Measurements from ENCODE around the gene CCDC187.

The CCDC187 gene

GRCh38 chr9:136251264-136252115 lies 52.4 kb downstream of the CCDC187 start:
- no peak for DNase-seq

- DNase-seq, result no peak
Observed at GRCh38 chr9:136250676-136251075, 53.2 kb downstream of the CCDC187 start.

- DNase-seq, result no peak
Observed at GRCh38 chr9:136249877-136250559, 53.9 kb downstream of the CCDC187 start.

- no peak for DNase-seq
Observed at GRCh38 chr9:136248951-136249876, 54.7 kb downstream of the CCDC187 start.

- DNase-seq, result no peak
Observed at GRCh38 chr9:136247947-136248637, 55.8 kb downstream of the CCDC187 start.

GRCh38 chr9:136247551-136247916 lies 56.4 kb downstream of the CCDC187 start:
- no peak for DNase-seq

- DNase-seq, result no peak
Observed at GRCh38 chr9:136246849-136247550, 56.9 kb downstream of the CCDC187 start.

- DNase-seq, result peak; percentile 79
Observed at GRCh38 chr9:136245219-136246150, 58.4 kb downstream of the CCDC187 start, which contains the start of gene QSOX2. TSS of gene QSOX2 (minus strand) at chr9:136245812. CDS start at chr9:136245803, 9 bp downstream.

- no peak for DNase-seq
Observed at GRCh38 chr9:136244969-136245218, 59.0 kb downstream of the CCDC187 start.

- peak; percentile 14 for DNase-seq
Observed at GRCh38 chr9:136244122-136244968, 59.5 kb downstream of the CCDC187 start.

GRCh38 chr9:136243631-136244030 lies 60.3 kb downstream of the CCDC187 start:
- no peak for DNase-seq

GRCh38 chr9:136242918-136243525 lies 60.9 kb downstream of the CCDC187 start:
- DNase-seq, result no peak

- DNase-seq, result no peak
Observed at GRCh38 chr9:136242248-136242647, 61.6 kb downstream of the CCDC187 start.

GRCh38 chr9:136241542-136241941 lies 62.4 kb downstream of the CCDC187 start:
- DNase-seq, result no peak

- DNase-seq, result no peak
Observed at GRCh38 chr9:136240941-136241340, 63.0 kb downstream of the CCDC187 start.

GRCh38 chr9:136239983-136240330 lies 63.9 kb downstream of the CCDC187 start:
- DNase-seq, result no peak

GRCh38 chr9:136239135-136239982 lies 64.5 kb downstream of the CCDC187 start:
- DNase-seq, result no peak

GRCh38 chr9:136238342-136238732 lies 65.6 kb downstream of the CCDC187 start:
- DNase-seq, result no peak

All from OCI-M1 (cell line).